AG04450 (cell line): Measurements from ENCODE around the gene IGFN1. TPM values are rescaled to one million over a fixed set of nuclear protein-coding genes. Genes with fewer than 3 reads are reported as not detected.

ENCODE experiments used
- CTCF ChIA-PET: fragments of 300-600, 350-600 bp; formaldehyde crosslinking; extraction: SDS; loops from one replicate; lab custom pipeline; 2022; ENCODE audit warnings: antibody characterized with exemption, inconsistent platforms; lab: Charles Lee
- POLR2A ChIA-PET: fragments of 350-600 bp; formaldehyde crosslinking; extraction: SDS; loops from one replicate; lab custom pipeline; 2021; ENCODE audit warnings: antibody characterized with exemption, inconsistent platforms; lab: Yijun Ruan, JAX
- DNase-seq: peaks from one replicate; pipeline ENCODE4 v3.0.0-alpha.2; 2011; ENCODE audit warnings: low read depth, low spot score
- H3K27ac ChIP-seq: one replicate; pipeline ENCODE4 v1.5.1; 2012; ENCODE audit warnings: low read depth, low read length, control low read depth
- H3K27me3 ChIP-seq: one replicate; pipeline ENCODE4 v1.6.0; 2012; ENCODE audit warnings: low read length; ENCODE audit not compliant: control insufficient read depth, insufficient read depth
- H3K4me3 ChIP-seq: 2 replicates; pipeline ENCODE4 v1.5.1; 2011; ENCODE audit warnings: mild to moderate bottlenecking, low read depth, low read length, control low read depth
- H3K9me3 ChIP-seq: 2 replicates; pipeline ENCODE4 v1.5.1; 2012; ENCODE audit warnings: low read length; ENCODE audit not compliant: control insufficient read depth, insufficient read depth
- polyA plus RNA-seq: library from polyadenylated mRNA; depleted of rRNA; stranded (reverse); fragments of >200 nt; gene quantifications from 2 replicates; pipeline ENCODE4 v1.2.3, GENCODE V29; 2011
- TF ChIP-seq, protein P1 (sequence below): IDR thresholded peaks from 2 replicates; pipeline ENCODE4 v1.5.1; 2011; ENCODE audit warnings: low read depth, low read length, control low read depth, inconsistent platforms

IGFN1 gene
- polyA plus RNA-seq, 1 experiment, result not detected

GRCh38 chr1:201215531-201216357 is 25.1 kb downstream of the IGFN1 start:
- H3K27me3 ChIP-seq, result peaks cover 37% of the 10 kb centered on the region
- H3K4me3 ChIP-seq, result no peak overlapping the region
- H3K27ac ChIP-seq, result no peak overlapping the region
- DNase-seq, result no peak
- no peaks in the 10 kb centered on the region for H3K9me3 ChIP-seq
- TF ChIP-seq, protein P1, sequence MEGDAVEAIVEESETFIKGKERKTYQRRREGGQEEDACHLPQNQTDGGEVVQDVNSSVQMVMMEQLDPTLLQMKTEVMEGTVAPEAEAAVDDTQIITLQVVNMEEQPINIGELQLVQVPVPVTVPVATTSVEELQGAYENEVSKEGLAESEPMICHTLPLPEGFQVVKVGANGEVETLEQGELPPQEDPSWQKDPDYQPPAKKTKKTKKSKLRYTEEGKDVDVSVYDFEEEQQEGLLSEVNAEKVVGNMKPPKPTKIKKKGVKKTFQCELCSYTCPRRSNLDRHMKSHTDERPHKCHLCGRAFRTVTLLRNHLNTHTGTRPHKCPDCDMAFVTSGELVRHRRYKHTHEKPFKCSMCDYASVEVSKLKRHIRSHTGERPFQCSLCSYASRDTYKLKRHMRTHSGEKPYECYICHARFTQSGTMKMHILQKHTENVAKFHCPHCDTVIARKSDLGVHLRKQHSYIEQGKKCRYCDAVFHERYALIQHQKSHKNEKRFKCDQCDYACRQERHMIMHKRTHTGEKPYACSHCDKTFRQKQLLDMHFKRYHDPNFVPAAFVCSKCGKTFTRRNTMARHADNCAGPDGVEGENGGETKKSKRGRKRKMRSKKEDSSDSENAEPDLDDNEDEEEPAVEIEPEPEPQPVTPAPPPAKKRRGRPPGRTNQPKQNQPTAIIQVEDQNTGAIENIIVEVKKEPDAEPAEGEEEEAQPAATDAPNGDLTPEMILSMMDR, result no peak
- CTCF ChIA-PET, result no interaction called here
- POLR2A ChIA-PET, result no interaction called here

- no peak for DNase-seq
- Histone ChIP-seq H3K27ac (no peak overlapping the region), H3K4me3 (no peak overlapping the region), H3K27me3 (peaks cover 31% of the 10 kb centered on the region), H3K9me3 (no peaks in the 10 kb centered on the region)
- ChIA-PET POLR2A (no interaction called here), CTCF (interaction anchor here (0.6 kb wide), 1 partner anchor 330 kb away, joined by 3 read pairs; no protein-coding TSS in a partner anchor)
- TF ChIP-seq, protein P1, result no peak
Measured at GRCh38 chr1:201216395-201217085, 25.9 kb downstream of the IGFN1 start.

GRCh38 chr1:201217146-201217545 is 26.5 kb downstream of the IGFN1 start:
- no peak overlapping the region for H3K27ac ChIP-seq

DNA sequence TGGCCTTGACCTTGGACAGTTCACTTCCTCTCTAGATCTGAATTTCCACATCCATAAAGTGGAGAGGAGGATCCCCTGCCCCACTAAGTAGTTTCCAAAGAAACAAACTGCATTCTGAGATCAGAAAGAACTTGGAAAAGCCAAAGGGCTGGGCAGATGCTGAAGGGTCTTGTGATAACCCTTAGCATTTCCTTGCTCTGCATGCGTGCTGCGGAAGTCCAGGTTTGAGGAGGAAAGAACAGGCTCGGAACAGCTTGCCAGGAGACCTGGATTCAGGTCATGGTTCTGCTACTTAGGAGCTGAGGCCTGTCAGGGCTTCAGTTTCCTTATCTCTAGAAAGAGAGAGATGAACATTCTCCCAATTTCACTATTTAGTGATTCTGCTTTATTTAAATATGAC is 27.2 kb downstream of the IGFN1 start:
- ChIA-PET POLR2A (no interaction called here), CTCF (no interaction called here)
- Histone ChIP-seq H3K27ac (no peak overlapping the region), H3K9me3 (no peaks in the 10 kb centered on the region), H3K4me3 (no peak overlapping the region), H3K27me3 (peaks cover 18% of the 10 kb centered on the region)
- TF ChIP-seq, protein P1, result no peak
- no peak for DNase-seq

More at GRCh38 chr1:201217146-201217545, 26.5 kb downstream of the IGFN1 start:
- no peak overlapping the region for H3K4me3 ChIP-seq
- ChIA-PET CTCF (interaction anchor here (0.6 kb wide), 1 partner anchor 329 kb away, joined by 3 read pairs; no protein-coding TSS in a partner anchor), POLR2A (no interaction called here)
- TF ChIP-seq, protein P1, result no peak
- H3K27me3 ChIP-seq, result peaks cover 25% of the 10 kb centered on the region
- H3K9me3 ChIP-seq, result no peaks in the 10 kb centered on the region
- no peak for DNase-seq
